GM18498 (cell line): ENCODE measurements around the gene RFT1.
A peak's percentile ranks its signal among the peaks of the same experiment; 100 is the strongest.

Experiments
- ATAC-seq: cut with Tn5 transposase; IDR thresholded peaks from one replicate; pipeline ENCODE4 v1.9.1; 2021; ENCODE audit warnings: mild to moderate bottlenecking, moderate library complexity; ENCODE audit not compliant: unreplicated experiment

Gene RFT1

DNA sequence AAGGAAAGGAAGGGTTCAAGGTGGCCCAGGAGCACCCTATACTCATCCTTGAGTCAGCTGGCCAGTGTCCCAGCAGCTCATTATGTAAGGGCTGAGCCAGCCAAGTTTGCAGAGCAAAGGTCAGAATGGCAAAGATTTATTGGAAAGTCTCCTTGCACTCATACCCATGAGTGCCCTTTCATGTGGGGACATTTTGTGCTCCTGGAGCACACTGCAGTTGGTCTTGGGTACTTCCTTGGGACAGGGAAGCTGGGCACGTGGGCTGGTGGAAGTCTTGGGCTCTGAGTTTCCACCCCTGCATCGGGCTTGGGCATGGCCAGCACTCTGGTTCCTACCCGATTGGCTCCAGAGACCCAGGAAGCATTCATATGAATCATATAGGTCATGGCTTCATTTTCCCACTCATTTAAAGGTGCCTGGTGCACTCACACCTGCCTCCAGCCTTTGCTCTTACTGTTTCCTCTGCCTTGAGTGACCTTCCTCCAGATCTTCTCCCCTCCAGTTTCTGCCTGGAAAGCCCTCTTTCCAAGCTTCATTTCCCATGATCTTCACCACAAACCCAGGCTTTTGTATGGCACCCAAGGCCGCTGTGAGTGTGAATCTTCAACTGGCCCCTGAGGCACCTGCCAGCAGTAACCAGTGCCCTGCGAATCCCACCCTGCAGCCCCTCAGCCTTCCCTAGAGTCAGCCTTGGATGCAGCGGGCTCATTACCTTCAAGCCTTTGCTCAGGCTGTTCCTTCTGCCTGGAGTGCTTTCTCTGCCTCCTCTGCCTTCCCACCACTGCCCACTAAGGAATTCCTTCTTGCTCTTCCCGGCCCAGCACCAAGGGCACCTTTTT is 20.2 kb upstream of the RFT1 start:
- ATAC-seq = no peak

DNA sequence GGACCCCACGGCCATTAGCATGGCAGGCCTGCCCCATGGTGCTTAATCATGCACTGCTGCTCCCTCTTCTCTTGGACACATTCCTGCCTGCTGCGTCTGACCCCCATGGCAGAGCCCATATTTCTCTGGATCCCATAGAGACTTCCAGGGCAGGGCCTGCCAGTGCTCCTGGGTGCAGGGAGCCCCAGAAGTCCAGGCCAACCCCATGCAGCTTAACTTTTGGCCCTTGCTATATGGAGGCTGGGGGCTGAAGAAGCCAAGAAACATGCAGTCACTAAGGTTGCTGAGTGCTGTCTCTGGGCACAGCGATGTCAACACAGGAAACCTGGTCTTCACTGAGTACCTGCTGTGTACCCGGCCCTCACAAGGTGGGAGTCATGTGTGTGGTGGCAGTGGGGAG is 19.5 kb upstream of the RFT1 start:
- ATAC-seq = no peak

DNA sequence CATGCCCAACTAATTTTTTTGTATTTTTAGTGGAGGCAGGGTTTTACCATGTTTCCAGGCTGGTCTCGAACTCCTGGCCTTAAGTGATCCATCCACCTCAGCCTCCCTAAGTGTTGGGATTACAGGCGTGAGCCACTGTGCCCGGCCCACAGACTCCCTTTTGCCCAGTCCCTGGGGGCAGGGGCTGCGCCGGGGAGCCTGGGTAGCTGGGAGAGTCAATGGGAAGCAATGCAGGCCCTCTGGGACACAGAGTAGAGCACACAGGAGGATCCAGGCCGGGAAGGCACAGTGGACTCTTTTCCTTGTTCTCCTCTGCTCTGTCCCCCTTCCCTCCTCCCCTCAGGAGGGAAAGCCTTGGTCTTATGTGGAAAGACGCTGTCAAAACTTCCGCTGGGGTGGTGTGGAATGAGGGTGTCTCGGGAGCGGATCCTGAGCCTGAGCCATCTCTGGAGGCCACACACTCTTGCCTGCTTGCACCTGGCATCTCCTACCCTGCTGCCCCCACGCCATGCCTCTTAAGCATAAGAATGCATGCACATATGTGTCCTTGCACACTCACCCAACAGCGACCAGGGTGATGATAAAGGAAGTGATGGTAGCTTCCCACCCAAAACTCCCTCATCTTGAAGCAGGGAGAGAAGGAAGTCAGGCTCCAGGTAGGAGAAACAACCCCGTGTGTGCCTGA is 18.9 kb upstream of the RFT1 start:
- ATAC-seq = no peak

DNA sequence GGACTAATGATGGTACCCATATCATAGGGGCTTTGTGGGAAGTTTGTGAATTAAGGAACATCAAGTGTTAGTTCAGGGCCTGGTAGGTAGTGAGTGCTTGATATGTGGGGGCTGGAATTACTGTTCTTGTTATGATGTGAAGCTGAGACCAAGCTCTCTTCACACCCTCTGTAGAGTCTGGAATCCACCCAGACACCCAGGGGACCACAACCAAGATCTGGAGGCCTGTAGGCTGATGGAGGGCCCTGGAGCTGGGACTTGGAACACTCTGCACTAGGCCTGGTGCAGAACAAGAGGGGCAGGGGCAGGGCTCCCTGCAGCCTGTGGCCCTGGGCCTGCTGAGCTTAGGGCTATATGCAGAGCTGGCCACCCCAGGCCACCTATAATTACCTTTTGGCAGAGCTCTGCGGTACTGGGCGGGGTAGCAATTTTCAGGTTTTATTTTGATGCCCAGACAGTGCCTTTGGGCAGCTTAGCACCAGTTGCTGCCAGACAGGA is 17.7 kb upstream of the RFT1 start:
- ATAC-seq = no peak

DNA sequence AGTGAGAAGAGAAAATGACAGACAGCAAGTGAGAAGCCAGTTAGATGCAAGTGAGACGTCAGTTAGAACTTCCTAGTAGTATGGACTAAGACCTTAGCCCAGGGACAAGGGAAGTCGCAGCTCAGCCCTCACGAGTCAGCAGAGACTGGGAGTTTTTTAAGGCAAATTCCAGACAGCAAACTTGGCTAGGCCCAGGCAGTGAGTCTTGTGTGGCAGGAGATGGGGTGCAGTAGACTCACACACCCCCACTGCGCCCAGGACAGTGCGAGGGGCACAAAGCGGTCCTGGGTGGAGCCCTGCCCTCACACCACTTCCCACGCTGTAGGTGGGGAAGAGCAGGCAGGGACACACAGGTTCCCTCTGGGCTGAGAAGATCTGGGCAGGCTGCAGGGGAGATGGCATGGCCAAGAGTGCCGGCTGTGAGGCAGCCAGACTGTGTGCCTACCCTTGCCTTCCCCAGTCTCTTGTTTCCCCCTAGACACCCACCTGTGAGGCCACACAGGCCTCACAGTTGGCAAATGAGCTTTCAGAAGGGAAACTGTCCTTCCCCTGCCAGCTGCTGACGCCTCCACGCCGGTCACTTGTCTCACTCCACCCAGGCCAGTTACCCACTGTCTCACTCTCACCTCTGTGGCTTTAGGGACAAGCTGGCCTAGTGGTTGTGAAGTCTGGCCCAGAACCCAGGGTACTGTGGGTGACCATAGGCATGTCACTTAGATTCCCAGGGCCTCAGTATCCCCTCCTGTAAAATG is 17.1 kb upstream of the RFT1 start:
- no peak for ATAC-seq

DNA sequence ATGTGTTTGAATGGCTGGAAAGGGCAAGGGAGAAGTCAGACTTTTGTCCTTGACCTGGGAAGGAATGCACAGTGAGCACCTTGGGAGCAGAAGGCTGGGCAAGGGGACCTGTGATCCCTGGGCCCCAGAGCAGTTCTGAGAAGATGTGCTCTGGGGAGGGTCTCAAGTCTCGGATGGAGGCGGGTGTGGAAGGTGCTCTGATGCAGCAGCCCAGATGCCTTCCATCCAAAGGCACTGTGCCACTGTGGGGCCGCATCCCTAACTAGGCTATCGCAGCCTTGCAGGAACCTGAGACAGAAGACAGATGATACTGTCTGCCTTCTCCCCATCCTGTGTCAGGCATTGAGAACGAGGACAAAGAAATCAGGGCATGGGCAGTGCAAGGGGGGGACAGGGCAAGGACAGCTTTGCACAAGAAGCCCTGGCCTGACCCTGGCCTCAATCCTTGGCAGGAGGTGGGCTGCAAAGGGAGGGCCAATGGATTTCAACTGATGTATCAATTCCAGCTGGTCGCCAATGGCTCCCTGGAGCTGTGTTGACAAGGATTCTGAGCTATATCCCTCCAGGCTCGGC is 16.2 kb upstream of the RFT1 start:
- ATAC-seq = no peak

DNA sequence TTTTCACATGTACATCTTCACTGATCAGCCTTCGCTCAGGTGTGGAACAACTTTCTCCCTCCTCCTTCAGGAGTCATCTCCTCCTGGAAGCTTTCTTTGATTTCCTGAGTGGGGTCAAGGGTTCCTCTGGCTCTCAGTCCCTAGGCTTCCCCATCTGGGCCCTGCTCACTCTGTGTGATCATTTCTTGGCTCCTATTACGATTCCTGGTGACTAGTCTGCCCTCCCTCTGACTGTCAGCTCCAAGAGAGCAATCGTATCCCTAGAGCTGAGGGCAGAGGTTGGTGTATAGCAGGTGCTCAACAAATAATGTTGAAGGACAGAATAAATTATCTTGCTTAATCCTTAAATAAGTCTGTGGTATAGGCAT is 15.5 kb upstream of the RFT1 start:
- ATAC-seq = no peak

DNA sequence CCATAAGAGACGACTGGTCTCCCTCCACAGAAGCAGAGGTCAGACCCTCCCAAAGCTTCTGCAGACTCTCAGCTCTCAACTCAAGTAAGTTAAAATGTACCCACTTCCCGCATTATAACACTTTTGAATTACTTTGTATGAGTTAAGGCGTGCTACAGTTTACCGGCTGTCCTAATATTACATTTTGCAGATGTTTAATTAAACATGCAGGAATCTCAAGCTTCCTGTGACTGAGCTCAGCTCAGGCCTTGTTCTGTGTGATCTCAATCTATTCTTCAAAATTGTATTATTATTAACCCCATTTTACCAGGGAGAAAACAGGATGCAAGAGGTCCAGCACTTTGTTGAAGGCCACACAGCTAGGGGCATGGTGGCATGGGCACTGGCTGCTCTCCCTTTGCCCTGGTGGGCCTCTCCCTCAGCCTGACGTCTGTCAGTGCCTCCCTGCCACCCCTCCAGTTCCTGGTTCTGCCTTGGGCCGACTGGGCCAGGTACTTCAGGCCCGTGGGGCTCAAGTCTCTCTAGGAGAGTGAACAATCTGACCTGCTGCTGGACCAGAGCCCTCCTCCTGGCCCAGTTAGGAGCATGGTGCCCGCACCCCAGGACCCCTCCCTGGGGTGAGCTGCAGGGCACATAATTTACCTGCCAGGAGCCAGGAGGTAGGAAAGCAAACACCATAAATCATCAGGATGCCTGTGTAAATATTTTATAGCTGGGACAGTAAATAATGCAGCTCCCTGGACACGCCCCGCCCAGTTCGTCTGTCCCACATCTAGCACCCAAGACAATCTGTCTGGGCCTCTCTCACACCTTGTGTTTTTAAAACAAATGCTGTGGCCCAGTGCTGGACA is 14.9 kb upstream of the RFT1 start:
- ATAC-seq = no peak

DNA sequence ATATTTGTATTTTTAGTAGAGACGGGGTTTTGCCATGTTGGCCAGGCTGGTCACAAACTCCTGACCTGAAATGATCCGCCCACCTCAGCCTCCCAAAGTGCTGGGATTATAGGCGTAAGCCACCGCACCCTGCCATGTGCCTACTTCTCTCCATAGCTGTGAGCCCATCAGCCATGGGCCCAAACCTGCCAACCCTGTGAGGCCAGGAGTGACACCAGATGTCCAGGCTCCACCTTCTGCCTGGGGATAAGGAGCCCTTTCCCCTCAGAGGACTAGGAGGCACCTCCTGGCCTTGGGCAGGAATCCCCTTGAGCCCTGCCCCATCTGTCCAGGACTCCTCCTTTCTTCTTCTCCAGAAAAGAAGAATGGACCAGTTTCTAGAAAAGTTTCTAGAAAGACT is 14.2 kb upstream of the RFT1 start:
- ATAC-seq = no peak

DNA sequence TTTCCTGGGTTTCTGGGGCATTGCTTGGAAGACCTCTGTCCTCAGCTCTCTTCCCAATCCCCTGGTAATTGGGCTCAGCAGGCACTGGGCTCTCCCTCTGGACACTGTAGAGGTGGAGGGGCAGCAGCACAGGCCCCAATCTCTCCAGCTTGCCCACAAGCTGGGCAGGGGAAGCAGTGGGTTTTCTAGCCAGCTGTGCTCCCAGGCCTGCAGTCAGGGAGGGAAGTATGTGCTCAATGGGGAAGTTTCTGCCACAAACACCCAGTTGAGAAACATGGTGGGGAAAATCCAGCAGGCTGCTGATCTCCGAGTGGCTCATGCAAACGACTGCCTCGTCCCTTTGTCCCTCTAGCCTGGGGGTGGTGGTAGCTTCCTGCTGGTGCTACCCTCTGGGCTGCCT is 12.8 kb upstream of the RFT1 start:
- no peak for ATAC-seq

DNA sequence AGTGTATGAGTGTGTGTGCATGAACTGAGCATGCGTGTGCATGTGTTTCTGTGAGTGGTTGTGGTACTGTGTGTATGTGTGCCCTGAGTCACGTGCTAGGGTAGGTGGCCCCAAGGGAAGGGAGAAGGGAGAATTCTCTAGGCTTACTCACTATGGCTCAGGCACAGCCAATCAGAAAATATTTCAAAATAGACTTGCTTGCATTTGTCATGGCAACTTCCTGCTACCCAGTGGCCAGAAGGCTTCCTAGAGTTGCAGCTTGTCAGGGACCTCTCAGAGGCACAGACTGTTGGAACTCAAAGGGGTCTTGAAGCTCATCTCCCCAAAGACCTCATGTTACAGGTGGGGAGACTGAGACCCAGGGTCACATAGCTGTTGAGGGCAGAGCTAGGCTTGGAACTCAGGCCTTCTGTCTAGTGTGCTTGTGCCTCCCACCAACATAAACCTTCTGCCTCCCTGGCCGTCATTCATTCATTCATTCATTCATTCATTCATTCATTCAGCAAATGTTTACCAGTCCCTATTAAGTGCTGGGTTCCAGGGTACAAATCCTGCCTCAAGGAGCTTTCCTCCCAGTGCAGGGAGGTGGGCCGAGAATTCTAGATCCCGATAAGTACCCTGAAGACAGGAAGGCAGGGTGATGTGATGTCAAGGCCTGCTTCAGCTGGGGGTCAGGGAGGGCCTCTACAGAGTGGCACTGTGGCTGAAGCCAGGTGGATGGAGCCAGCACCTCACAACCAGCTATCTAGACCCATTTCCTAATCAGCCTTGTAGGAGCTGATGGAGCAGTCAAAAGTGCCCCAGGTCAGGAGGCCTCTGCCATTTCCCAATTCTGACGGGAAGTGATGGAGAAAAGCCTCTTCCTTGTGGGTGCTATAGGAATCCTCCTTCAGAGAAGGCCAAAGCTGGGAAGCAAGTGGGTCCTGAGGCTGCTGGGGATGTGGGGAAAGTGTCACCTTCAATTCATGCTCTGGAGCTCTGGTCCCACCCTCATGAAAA is 10.9 kb upstream of the RFT1 start:
- no peak for ATAC-seq

DNA sequence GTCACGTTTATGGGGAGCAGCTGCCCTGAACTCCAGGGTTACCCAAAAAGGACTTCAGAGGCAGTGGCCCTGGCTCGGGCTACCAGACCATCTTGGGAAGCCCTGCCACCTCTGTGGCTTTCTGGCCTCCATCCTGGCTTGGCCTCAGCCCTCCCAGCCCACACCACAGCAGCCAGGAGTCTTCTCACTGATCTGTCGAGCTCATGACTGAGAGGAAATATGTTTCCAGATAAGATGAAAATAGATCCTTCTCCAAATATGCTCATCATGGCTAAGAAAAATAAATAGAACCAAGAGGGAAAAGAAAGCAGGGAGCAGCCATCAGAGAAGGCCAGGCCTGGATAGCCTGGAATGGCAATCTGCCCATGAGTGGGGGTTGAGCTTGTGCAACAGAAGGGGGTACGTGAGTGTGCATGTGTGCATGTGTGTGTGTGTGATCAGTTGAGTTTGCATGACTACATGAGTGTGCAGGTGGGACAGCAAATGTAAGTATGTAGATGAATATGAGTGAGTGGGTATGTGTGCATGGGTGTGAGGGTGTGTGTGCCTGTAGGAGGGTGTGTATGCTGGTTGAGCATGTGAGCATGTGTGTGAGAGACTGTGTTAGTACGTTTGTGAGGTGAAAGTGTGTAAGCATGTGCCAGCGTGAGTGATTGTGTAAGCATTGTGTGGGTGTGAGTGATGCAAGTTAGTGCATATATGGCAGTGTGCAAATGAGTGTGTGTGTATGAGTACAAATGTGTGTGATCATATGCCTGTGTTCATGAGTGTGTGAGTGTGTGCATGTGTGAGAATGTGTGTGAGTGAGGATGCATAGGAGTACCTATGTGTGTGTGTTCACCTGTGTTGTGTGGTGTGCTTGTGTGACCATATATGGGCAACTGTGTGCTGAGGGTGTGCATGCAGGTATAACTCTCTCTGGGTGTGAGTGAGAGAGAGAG is 9.9 kb upstream of the RFT1 start:
- no peak for ATAC-seq

DNA sequence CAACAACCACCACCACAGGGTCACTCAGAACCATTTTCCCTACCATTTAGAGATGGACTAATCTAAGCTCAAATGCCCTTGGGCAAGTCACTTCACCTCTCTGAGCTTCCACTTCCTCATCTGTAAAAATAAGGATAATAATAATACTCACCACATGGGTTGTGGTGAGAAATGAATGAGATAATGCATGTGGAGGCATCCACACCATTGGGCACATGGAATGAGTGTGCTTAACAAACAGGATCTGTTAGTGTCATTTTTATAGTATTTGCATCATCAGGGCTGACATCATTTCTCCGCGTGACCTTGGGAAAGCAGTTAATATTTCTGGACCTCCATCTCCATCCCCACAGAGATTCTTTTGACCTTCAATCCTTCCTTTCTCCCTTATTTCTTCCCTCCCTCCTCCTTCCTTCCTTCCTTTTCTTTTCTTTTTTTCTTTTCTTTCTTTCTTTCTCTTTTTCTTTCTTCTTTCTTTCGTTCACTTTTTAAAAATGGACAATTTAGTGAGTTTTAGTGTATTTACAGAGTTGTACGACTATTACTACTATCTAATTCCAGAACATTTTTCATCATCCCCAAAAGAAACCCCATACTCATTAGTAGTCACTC is 7.7 kb upstream of the RFT1 start:
- no peak for ATAC-seq

DNA sequence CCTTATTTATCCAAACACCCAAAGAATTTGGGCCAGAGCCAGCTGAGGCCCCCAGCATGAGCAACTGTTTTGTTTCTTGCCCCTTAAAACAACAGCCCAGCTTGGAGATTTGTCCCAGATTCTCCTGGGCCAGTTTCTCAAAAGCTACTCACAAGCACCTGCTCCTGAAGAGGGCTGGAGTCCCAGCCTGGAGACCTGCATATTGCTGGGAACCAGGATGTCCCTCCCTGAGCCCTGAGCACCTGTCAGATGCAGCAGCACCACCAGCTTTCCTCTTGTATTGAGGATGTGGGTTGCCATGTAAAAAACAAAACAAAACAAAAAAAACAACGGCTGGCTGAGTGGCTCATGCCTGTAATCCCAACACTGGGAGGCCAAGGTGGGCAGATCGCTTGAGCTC is 7.0 kb upstream of the RFT1 start:
- no peak for ATAC-seq

DNA sequence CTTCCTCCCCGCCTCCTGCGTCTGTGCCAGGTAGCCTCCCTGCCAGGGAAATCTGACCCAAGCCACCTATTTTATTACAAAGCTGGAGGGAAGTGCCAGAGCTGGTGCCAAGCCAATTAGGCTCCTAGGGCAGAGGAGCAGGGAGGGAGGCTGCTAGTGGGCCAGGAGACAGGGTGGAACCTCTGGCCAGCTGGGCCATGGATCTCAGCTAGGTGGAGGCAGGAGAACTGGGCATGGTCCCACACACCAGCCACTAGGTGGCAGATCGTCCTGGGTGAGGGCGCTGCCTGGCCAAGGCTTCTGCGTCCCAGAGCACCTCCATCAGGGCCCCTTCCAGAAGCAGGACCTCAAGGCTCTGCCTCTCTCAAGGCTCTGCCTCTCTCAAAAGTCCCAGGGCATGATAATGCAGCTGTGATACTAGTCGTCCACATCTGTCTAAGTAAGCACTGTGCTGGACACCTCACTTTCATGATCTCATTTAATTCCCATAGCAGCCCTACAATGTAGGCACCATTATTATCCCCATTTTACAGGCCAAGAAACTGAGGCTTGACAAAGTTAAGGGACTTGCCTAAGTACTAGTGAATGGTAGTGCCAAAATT is 4.5 kb upstream of the RFT1 start:
- ATAC-seq = peak; percentile 59

DNA sequence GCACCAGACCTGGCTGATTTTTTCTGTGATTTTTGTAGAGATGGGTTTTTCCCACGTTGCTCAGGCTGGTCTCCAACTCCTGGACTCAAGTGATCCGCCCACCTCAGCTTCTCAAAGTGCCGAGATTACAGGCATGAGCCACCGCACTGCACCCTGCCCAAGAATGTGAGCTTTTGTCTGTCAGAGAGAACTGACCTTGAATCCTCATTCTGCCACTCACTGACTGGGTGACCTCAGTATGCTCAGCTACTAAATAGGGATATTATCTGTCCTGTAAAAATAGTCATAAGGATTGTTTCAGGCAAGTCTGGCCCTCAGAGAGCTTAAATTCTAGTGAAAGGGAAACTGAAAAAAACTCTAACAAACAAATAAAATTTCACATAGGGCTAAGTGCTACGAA is 2.1 kb upstream of the RFT1 start:
- no peak for ATAC-seq

DNA sequence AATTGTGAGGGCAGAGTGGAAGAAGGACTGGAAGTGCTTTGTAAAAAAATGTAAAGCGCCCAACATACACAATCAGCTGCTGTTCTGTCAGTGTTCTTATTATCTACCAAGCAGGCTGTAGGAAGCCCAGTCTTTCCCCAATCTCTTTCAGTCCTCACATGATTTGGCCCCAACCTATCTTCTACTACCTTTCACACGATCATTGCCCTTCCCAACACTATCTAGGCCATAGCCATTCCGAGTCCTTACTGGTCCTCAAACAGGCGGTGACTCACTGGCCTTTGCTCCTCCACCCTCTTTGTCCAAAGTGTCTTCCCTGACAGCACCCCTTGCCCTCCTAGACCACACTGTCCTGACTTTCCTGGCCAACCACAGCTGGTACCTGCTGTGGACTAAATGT is 861 bp upstream of the RFT1 start:
- no peak for ATAC-seq
